Pulmonary artery endothelial cell (primary cell): ENCODE data around the gene XYLT1. TPM values are rescaled to one million over a fixed set of nuclear protein-coding genes. Genes with fewer than 3 reads are reported as not detected.
"Not testable (repeated sequence)": the region's sequence is repeated elsewhere in the genome, so short reads cannot be mapped to it uniquely, and the experiment has no call there.

Experiments
- DNase-seq: peaks from one replicate; pipeline ENCODE4 v3.0.0-alpha.2; 2011; ENCODE audit warnings: low read depth, low spot score
- total RNA-seq: library from RNA; depleted of rRNA; stranded (reverse); fragments of >200 nt; gene quantifications from 2 replicates; pipeline ENCODE4 v1.2.3, GENCODE V29; 2014

XYLT1 gene, protein sequence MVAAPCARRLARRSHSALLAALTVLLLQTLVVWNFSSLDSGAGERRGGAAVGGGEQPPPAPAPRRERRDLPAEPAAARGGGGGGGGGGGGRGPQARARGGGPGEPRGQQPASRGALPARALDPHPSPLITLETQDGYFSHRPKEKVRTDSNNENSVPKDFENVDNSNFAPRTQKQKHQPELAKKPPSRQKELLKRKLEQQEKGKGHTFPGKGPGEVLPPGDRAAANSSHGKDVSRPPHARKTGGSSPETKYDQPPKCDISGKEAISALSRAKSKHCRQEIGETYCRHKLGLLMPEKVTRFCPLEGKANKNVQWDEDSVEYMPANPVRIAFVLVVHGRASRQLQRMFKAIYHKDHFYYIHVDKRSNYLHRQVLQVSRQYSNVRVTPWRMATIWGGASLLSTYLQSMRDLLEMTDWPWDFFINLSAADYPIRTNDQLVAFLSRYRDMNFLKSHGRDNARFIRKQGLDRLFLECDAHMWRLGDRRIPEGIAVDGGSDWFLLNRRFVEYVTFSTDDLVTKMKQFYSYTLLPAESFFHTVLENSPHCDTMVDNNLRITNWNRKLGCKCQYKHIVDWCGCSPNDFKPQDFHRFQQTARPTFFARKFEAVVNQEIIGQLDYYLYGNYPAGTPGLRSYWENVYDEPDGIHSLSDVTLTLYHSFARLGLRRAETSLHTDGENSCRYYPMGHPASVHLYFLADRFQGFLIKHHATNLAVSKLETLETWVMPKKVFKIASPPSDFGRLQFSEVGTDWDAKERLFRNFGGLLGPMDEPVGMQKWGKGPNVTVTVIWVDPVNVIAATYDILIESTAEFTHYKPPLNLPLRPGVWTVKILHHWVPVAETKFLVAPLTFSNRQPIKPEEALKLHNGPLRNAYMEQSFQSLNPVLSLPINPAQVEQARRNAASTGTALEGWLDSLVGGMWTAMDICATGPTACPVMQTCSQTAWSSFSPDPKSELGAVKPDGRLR
- total RNA-seq: 0.14 and 0.92 TPM in 2 replicates

DNA sequence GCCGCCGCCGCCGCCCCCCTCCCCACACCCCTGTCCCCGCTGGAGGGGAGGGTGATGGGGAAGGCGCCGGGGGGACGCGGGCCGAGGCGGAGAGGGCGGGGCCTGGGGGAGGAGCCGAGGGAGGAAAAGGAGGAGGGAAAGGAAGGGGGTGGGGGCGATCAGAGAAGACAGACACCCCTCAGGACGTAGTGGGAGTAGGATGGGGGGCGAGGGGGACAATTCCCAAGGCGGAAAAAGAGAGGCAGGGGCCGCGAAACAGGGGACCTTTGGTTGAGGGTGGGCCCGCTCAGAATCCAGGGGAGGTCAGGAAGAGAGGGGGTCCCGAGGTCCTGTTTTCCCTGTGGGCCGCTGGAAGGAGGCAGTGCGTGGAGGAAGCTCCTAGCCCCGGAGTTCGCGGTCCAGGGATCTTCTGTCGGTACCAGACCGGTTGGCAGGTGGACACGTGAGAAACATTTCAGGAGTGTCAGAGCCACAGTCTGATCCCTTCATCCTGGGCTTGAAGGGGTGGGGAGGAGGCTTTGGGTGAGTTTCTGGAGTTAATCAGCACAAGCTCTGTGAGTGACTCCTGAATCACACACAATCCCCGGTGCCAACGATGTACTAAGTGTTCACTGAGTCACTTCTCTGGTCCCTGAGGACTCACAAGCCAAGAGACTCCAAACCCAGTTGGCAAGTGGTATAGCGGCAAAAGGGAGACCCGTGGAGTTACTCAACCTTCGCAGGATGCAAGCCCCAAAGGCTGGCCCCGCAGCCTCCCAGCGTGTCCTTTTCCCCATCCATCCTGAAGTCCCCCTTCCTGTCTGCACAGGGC lies at the start of gene XYLT1:
Gene XYLT1 (minus strand): TSS at position 53 of the 811 bp plus-strand sequence. CDS start 164 bp downstream, outside the sequence.
- DNase-seq: no peak

DNA sequence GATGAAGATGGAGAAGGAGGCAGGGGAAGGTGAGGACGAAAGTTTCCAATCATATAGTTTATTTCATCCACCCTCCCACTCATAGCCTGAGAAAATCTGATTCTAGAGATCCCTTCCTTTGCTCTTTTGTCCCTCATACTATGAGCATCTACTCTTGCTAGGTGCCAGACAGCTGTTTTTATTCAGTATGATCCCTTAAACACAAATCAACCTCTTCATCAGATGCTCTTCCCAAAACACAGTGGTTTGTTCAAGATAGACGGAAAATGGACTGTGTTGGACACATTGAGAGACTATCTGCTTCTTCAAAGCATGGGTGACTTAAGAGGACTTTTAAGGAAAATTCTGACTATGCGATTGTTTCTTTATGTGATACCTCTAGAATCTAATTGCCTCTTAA lies 49.4 kb upstream of the XYLT1 start:
- DNase-seq: no peak

DNA sequence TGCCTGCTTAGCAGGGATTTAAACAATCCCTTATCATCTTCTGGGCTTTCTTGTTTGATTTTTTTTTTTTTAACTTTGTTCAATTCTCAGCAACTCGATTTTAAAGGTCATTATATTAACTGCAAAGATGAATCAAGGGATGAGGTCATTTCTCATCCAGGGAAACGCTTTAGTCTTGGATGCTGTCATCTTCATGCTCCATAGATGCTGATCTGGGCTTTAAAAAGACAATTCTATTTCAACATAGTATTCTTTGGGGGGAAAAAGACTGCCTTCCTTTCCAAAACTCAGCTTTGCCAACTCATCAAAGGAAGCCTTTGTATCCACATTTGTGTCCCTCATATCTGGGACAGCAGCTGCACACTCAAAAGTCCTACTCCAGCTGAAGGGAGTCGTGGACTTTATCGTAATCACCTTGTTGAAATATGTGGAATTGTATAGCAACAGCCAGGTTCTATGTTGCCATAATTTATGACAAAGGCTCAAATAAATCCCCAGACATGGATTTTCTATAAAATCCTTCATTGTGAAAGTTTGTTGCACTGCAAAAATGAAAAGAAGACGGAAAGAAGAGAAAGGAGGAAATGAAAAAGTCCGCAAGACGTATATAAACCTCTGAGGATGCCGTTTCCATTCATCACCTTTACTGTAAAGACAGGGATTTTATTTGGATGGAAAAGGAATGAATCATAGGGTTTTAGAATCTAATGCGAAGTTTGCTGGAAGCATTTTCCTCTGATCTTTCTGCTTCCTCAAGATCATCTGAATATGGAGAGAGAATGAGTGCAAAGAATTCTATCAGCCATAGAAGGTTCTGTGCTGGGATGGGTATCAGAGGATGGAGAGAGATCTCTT lies 48.6 kb upstream of the XYLT1 start:
- DNase-seq: no peak

DNA sequence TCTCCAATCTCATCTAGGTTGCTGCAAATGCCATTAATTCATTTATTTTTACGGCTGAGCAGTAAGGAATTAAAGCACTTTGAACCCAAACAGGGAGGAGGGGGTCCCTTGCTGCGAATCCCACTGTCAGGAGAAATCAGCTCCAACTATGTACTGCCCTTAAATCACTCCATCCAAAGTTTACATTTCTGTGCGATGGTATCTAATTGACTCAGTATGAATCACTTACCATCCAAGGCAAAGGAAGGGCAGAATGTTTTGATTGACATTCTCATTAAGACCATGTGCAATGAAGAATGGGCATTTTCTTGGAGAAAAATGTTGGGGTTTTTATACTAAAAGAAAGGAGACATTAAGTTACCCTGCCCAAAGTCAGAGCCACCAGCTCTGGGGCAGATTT lies 47.7 kb upstream of the XYLT1 start:
- no peak for DNase-seq

DNA sequence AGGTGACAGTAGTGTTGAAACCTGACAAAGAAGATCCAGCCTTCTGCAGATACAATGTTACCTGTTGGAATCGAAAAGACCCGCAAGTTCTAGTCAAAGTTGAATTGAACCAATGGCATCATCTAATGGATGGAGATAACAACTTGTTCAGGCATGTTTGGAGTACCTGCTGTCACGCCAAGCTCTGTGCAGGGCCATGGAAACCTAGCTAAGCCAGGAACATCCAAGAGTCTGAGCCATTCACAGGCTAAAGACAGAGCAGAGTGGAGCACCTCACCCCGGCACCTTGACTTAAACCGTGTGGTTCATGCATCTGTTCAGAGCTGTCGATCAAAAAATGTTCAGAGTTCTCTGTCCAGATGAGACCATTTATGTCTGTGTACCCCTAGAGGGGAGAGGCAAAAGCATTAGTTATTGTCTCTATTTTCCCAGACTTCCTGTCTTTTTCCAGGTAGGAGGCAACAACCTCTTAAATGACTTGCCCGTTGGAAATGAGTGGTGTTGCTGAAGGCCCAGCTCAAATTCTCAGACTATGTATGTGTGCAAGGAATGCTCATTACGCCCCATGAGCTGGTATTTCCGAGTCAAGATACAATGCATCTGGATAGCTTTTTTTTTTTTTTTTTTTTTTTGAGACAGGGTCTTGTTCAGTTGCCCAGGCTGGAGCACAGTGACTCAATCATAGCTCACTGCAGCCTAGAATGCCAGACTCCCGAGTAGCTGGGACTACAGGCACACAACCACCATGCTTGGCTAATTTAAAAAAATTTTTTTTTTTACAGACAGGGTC lies 44.9 kb upstream of the XYLT1 start:
- no peak for DNase-seq

DNA sequence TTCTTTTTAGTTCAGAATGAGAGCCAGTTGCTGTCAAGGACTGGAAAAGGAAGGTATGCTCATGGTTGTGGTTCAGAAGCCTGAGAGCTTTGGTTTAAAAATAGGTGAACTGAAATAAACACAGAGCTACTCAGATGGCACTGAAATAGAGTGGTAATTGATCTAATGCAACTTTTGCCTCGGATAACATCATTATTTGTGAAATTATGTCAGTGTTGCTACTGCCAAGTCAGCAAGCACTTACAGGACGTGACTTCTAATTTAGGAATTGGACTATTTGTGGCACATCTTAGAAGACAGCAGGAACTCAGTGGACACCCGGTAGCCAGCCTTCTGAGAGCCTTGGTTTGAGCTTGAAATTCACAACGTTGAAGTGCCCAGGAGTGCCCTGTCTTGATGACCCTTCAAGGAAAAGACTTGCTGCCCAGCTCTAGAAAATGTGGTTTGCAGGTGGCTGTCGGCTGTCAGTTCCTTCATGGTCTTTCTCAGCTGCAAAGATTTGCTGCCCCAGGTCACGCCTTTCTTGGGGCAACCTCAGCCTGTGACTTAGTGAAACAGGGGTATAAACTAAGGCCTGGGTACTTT lies 42.0 kb upstream of the XYLT1 start:
- DNase-seq: no peak

DNA sequence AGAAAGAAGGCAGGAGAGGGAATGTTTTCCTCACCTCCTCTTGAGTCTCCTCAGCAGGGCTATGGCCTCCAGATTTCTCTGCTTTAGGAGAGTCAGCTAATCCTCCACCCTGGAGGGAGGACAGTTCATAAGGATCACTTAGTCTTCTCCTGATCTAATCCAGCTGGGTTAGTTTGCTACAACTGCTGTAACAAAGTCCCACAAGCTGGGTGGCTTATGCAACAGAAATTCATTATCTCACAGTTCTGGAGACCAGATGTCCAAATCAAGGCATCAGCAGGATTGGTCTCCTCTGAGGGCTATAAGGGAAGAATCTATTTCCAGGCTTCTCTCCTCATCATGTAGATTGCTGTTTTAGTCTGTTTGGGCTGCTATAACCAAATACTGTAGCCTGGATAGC lies 40.6 kb upstream of the XYLT1 start:
- no peak for DNase-seq

DNA sequence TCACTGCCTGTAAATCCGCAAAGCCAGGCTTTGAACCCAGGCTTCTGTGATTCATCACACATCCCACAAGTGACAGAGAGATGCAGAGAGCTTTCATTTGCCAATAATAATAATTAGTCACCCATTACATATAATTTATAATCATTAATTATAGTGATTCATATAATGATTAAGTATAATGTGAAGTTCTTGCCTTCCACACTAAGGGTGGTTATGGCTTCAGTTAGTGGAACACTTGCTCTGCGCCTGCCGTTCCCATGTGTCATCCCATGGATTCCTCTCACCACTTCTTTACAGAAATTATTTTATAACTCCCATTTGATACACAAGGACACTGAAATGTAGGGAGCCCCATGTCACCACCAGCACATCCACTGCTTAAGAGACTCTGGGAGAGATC lies 39.8 kb upstream of the XYLT1 start:
- no peak for DNase-seq

DNA sequence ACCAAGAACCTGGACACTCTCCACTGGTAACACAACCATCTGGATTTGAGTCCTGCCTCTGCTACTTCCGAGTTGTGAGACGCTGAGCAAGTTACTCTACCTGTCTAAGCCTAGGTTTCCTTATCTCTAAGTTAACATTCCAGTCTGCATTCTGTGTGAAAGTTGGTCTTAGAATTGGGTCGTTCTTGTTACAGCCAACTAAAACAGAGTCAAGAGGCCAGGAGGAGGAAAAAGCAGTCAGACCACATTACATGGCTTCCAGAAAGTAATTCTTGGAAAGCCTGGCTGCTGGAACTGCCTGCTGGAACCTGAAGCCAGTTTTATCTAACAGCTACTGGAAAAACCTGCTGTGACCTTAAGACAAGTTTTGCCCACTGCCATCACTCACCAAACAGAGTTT lies 38.4 kb upstream of the XYLT1 start:
- no peak for DNase-seq

DNA sequence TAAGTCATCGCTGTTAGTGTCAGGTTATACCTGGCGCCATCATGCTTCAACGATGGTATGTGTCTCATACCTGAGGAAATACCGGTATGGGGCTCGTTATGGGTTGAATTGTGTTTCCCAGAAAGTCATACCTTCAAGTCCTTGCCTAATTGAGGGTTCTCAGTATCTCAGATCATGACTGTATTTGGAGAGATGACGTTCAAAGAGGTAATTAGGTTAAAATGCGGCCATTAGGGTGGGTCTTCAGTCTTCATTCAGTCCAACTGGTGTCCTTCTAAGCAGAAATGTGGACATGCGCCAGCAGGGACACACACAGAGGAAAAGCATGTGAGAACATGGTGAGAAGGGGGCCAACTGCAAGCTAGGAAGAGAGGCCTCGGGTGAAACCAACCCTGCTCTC lies 37.5 kb upstream of the XYLT1 start:
- no peak for DNase-seq

DNA sequence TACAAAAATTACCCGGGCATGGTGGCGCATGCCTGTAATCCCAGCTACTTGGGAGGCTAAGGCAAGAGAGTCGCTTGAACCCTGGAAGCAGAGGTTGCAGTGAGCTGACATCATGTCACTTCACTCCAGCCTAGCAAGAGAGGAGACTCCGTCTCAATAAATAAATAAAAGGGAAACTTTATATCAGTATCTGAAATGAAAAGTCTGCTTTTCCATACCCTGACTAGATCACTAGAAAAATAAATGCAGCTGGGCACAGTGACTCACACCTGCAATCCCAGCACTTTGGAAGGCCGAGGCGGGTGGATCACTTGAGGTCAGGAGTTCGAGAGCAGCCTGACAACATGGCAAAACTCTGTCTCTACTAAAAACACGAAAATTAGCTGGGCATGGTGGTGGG lies 36.8 kb upstream of the XYLT1 start:
- DNase-seq: not testable (repeated sequence)

DNA sequence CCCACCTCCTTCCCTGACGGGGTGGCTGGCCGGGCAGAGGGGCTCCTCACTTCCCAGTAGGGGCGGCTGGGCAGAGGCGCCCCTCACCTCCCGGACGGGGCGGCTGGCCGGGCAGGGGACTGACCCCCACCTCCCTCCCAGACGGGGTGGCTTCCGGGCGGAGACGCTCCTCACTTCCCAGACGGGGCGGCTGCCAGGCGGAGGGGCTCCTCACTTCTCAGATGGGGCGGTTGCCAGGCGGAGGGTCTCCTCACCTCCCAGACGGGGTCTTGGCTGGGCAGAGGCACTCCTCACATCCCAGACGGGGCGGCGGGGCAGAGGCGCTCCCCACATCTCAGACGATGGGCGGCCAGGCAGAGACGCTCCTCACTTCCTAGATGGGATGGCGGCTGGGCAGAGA lies 35.1 kb upstream of the XYLT1 start:
- not testable (repeated sequence) for DNase-seq

DNA sequence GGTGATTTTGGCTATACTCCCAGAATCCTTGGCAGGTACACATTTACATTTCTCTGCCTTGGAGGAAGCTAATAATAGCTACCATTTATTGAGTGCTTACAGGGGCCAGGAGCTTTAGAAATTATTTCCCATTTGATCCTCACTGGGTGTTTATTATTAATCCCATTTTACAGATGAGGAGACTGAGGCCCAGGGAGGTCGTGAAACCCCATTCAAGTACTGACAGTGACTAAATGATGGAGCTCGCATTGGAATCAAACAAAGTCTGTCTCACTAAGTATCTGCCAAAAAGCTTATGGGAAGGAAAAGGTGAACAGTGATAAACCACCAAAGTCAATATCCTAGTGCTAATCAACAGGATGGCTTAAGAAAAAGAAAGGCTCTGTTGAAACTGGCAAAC lies 33.3 kb upstream of the XYLT1 start:
- no peak for DNase-seq

DNA sequence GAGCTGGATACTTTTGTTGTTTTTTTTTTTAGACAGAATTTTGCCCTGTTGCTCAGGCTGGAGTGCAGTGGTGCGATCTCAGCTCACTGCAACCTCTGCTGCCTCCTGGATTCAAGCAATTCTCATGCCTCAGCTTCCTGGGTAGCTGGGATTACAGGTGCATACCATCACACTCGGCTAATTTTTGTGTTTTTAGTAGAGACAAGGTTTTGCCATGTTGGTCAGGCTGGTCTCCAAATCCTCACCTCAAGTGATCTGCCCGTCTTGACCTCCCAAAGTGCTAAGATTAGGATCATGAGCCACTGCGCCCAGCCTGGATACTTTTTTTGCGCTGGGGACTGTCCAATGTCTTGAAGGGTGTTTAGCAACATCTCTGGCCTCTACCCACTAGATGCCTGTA lies 32.6 kb upstream of the XYLT1 start:
- DNase-seq: no peak

DNA sequence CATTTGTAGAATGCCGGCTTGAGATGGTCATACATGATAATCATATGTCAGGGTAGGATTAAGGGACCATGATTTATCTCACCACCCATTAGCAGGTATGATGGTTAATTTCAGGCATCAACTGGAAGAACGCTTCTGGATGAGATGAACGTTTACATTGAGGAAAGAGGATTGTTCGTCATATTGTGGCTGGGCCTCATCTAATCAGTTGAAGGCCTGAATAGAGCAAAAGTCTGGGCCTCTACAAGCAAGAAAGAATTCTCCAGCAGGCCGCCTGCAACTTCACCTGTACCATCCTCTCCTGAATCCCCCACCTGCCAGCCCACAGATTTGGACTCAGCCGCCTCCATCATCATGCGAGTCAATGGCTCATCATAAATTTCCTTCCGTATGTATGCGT lies 30.6 kb upstream of the XYLT1 start:
- no peak for DNase-seq

DNA sequence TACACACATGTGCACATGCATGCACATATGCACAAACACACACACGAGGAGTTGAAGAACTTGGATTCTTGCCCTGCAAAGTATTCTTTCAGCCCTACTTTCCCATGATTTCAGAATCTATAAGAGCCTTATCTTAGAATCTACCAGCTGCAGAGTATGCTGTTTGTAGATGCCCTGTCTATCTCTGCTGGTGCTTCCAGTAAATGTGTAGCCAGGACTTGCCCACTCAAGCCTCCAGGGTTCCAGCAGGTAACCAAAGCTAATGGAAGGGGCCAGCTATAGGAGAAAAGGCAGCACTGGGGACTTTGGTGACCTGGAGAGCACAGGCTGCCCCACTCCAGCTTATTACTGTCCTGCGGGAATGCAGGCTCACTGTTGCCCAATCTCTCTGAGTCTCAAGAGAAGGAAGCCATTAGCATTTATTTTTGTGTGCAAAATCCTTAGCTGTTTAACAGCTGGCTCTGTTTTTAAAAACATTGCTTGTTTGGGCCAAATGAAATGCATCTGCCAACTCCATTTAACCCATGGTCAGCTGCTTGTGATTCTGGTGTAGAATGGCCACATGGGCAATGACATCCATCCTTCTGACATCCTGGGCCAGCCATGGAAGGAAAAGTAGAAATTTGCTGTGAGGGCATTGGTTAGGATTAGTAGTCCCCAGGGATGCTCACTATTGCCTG lies 28.6 kb upstream of the XYLT1 start:
- DNase-seq: no peak

DNA sequence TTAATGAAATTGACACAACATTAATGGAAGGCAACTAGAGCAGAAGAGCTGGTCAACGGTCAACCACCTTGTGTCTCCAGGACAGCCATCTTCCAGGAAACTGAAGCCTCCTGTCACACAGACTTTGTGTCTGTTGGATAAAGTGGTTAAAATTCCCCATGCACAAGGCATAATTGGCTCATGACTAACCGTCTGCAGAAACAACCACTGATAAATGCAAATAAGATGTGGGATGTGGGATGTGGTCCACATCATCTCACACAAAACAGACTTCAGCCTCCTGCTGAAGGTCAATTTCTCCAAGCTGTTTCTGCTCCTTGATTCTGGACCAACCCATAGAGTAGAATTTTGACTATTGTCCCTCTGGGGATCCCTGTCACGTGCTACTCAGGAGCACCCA lies 26.9 kb upstream of the XYLT1 start:
- no peak for DNase-seq

DNA sequence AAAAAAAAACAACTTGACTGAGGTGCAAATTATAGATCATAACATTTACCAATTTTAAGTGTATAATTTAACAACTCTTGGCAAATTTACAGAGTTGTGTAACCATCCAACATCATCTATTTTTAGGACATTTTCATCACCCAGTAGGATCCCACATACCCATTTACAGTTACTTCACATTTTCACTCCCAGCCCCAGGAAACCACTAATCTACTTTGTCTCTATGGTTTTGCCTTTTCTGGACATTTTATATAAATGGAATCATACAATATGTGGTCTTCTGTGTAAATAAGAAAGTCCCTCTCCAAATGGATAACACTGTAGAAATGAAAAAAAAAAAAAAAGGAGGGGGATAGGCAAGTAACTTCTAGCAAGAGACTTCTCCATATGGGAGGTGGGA lies 26.1 kb upstream of the XYLT1 start:
- DNase-seq: no peak

DNA sequence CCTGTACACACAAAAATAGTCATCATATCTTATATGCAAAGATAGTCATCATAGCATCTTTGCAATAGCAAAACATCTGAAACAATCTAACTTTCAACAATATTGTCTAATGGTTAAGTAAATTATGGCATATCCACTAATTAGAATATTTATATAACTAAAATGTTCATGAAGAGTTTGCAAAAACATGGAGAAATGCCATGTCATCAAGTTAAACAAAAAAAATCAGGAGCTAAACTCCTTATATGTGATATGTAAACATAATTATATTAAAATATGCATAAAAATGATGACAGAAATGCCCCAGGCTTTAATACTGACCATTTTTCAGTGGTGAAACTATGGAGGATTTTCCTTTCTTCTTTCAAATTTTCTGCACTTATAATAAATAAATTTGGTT lies 22.3 kb upstream of the XYLT1 start:
- DNase-seq: no peak
